K562 (cell line): ENCODE data around the gene SPTLC1. TPM values are rescaled to one million over a fixed set of nuclear protein-coding genes. Genes with fewer than 3 reads are reported as not detected.

Experiments
- BRD9 ChIP-seq: fragments of 450-650 bp; IDR thresholded peaks from 2 replicates; pipeline ENCODE4 v1.6.1; 2018; ENCODE audit warnings: low read depth; ENCODE audit not compliant: partially characterized antibody
- L3MBTL2 ChIP-seq: fragments of 450-650 bp; IDR thresholded peaks from 2 replicates; pipeline ENCODE4 v1.6.1; 2016; ENCODE audit warnings: mild to moderate bottlenecking, moderate library complexity
- ZBTB7A ChIP-seq: IDR thresholded peaks from 2 replicates; pipeline ENCODE4 v1.6.1; 2011; ENCODE audit warnings: low read depth, mild to moderate bottlenecking, low read length, moderate library complexity, borderline replicate concordance; ENCODE audit not compliant: control insufficient read depth
- ZNF140 ChIP-seq: fragments of 250-450 bp; sonication (Bioruptor Pico); IDR thresholded peaks from 2 replicates; pipeline ENCODE4 v1.8.0; 2021; ENCODE audit warnings: moderate library complexity, mild to moderate bottlenecking, inconsistent platforms
- ZNF609 ChIP-seq: sonication (generic); formaldehyde crosslinking; IDR thresholded peaks from 2 replicates; pipeline ENCODE4 v1.8.1; 2023; ENCODE audit warnings: missing genetic modification reagents, mild to moderate bottlenecking, borderline replicate concordance
- polyA plus RNA-seq, 8 experiments: library from polyadenylated mRNA; depleted of rRNA in 4 of 8; stranded (reverse) in 5 of 8; unstranded in 3 of 8; fragments of >200 nt; fragmentation: Nextera tagmentation in 2 of 8; fragmentation: Illumina TruSeq in 1 of 8; extraction: Ambion mirVana in 2 of 8; extraction: Trizol in 1 of 8; gene quantifications; 2 replicates each; pipeline versions ENCODE4 v1.2.1 to v1.2.3, GENCODE V29; 2011 to 2014; ENCODE audit warnings: inconsistent platforms in 1 of 8, missing spikeins in 1 of 8
- total RNA-seq, 7 experiments: library from RNA; depleted of rRNA in 6 of 7; stranded (reverse); fragments of >200 nt in 6 of 7; fragmentation: Illumina TruSeq in 2 of 7; extraction: Trizol in 2 of 7; gene quantifications; 2 replicates each; pipeline versions ENCODE4 v1.2.1 to v1.2.3, GENCODE V29; 2011 to 2021; ENCODE audit warnings: low replicate concordance in 1 of 7
- TF ChIP-seq, protein P1 (sequence below): fragments of 250-450 bp; sonication (Bioruptor Pico); IDR thresholded peaks from 2 replicates; pipeline ENCODE4 v1.4.0; 2020
- TF ChIP-seq, protein P2 (sequence below), 2 experiments: fragments of 450-650 bp in 1 of 2; sonication (generic) in 1 of 2; formaldehyde crosslinking in 1 of 2; IDR thresholded peaks in 1 of 2; conservative IDR thresholded peaks in 1 of 2; 2 replicates each; pipeline versions ENCODE4 v1.6.1 to v1.8.1; 2016 to 2023; ENCODE audit warnings: mild to moderate bottlenecking in 2 of 2, moderate library complexity in 2 of 2, inconsistent platforms in 1 of 2, missing genetic modification reagents in 1 of 2

SPTLC1 gene
- total and polyA plus RNA-seq, 9 of the 15 experiments (the other 6 are each of a cell fraction or from before 2014, with no cell fraction given), result 58.8 to 125 (median 84.5) TPM

DNA sequence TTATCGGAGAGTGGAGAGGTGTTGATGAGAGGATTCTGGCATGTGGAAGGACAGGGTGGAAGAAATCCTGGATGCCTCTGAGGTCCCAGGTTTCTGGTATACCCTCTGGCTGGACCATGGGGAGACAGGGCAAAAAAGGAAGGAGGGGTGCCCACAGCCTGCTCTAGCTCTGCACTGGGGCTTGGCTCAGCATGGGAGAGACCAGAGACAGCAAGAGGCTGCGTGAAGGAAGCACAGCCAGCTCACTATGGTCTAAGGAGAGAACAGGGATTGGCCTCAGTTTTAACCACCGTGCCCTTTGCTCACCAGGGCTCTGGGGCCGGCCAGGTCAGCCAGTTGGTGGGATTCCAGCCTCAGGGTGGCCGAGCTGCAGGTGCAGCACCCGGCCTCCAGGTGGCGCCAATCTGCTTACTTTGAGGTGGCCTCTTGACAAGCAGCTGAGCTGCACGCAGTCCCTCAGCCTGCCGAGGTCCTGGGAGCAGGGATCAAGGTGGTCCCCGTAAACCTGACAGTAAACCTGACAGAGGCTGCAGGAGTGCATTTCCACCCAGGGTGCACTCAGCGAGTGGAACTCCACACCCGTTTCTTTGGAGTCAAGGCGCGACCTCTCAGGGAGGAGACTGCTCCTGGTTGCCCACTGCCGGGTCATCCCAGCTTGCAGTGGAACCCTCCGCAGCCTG, 25.0 kb upstream of the SPTLC1 start (continued):
- TF ChIP-seq, protein P1, sequence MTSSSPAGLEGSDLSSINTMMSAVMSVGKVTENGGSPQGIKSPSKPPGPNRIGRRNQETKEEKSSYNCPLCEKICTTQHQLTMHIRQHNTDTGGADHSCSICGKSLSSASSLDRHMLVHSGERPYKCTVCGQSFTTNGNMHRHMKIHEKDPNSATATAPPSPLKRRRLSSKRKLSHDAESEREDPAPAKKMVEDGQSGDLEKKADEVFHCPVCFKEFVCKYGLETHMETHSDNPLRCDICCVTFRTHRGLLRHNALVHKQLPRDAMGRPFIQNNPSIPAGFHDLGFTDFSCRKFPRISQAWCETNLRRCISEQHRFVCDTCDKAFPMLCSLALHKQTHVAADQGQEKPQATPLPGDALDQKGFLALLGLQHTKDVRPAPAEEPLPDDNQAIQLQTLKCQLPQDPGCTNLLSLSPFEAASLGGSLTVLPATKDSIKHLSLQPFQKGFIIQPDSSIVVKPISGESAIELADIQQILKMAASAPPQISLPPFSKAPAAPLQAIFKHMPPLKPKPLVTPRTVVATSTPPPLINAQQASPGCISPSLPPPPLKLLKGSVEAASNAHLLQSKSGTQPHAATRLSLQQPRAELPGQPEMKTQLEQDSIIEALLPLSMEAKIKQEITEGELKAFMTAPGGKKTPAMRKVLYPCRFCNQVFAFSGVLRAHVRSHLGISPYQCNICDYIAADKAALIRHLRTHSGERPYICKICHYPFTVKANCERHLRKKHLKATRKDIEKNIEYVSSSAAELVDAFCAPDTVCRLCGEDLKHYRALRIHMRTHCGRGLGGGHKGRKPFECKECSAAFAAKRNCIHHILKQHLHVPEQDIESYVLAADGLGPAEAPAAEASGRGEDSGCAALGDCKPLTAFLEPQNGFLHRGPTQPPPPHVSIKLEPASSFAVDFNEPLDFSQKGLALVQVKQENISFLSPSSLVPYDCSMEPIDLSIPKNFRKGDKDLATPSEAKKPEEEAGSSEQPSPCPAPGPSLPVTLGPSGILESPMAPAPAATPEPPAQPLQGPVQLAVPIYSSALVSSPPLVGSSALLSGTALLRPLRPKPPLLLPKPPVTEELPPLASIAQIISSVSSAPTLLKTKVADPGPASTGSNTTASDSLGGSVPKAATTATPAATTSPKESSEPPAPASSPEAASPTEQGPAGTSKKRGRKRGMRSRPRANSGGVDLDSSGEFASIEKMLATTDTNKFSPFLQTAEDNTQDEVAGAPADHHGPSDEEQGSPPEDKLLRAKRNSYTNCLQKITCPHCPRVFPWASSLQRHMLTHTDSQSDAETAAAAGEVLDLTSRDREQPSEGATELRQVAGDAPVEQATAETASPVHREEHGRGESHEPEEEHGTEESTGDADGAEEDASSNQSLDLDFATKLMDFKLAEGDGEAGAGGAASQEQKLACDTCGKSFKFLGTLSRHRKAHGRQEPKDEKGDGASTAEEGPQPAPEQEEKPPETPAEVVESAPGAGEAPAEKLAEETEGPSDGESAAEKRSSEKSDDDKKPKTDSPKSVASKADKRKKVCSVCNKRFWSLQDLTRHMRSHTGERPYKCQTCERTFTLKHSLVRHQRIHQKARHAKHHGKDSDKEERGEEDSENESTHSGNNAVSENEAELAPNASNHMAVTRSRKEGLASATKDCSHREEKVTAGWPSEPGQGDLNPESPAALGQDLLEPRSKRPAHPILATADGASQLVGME (CRISPR knock-in tag), result no peak
- TF ChIP-seq, protein P2, sequence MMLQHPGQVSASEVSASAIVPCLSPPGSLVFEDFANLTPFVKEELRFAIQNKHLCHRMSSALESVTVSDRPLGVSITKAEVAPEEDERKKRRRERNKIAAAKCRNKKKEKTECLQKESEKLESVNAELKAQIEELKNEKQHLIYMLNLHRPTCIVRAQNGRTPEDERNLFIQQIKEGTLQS (IDR thresholded peaks at IDR 0.05), result no peak
- TF ChIP-seq, protein P2 (CRISPR knock-in tag; conservative IDR thresholded peaks at IDR 0.05), result no peak
- no peak for TF ChIP-seq BRD9
- no peak for TF ChIP-seq ZNF140 (CRISPR knock-in tag)
- TF ChIP-seq ZNF609 (CRISPR knock-in tag), result no peak
- 0 out of 2 replicates have a peak, but pooled peaks have one; percentile 26 for TF ChIP-seq ZBTB7A
- peak; percentile 86 for TF ChIP-seq L3MBTL2
- TF ChIP-seq, all 486 proteins: peak for 26
